ENCODE results near the gene OLFM1.
"Not testable (repeated sequence)": the region's sequence is repeated elsewhere in the genome, so short reads cannot be mapped to it uniquely, and the experiment has no call there.

OLFM1 gene

DNA sequence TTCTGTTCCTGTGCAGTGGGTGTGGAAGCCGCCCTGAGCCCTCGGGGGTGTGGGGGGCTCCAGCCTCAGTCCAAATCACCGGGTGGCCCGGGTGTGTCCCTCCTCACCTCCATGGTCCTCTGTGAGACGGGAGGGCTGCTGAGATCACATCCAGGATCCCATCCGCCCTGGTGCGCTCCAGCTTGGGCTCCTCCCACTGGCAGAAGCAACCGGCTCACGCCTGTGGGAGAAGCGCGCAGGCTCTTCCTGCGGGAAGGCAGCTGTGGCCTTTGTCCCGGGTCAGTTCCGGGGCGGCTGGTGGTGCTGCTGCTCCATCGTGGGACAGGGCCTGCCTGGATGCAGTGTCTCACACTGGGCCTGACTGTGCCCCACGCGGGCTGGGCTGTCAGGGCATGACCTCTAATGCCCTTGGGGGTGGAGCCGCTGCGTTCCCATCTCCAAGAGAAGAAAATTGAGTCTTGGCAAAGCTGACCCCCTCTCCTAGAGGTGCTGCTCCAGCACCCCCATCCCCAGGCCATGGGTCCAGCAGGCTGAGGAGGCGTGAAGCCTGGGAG, 18.5 kb downstream of the OLFM1 start:
- DNase-seq (ENCODE audit: low read depth, low spot score): no peak

DNA sequence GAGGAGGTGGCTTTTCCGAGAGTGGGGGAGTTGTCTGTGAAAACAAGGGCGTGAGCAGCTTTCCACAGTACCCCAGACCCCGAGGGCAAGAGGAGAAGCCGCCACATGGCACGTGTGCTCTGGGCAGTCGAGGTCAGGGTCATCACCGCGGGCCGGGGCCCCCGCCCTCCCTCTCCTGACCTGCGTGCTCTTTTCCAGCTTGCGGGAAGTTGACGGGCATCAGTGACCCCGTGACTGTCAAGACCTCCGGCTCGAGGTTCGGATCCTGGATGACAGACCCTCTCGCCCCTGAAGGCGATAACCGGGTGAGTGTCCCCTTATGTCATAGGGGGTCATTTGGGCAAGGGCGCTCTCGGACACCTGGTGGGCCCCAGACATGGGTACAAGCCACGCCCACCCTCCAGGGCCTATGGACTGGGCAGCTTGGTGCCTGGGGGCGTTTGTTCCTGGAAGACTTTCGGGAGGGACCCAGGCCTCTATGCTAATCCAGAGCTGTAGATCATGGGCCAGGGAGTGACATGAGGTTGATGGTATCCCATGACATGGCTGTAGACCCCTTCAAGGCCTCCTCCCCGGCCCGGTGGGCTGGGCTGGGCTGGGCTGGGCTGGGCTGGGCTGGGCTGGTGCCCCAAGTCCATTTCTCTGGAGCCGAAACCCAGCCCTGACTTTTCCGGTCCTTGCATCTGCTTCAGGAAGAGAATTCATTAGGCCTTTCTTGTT, 19.2 kb downstream of the OLFM1 start:
- DNase-seq (ENCODE audit: low read depth, low spot score): no peak

DNA sequence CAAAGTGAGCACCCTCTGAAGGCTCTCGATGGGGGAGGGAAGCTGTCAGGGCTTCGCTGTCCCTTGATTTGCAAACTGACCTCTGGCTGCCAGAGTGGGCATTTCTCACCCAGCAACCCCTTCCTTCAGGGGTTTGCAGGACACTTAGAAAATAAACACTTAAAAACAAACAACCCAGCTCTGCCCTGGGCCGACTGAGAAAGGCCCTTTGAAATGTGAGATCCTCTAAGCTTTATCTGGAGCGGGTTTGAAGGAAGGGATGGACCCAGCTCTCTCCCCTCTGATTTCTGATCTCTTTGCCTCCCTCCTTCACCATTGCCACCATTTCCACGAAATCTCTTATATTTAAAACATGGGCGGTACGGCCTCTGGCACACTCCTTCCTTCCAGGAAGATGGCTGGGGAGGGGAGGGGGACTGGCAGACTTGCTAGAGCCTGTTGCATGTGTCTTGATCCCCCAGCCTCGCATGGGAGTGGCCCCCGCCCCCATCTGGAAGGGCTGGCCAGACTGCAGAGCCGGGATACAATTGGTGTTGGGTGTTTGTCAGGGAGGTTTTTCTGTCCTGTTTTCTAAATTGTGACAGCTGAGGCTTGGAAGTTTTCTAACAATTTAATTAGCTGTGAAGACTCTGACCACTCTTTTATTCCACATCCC, 20.2 kb downstream of the OLFM1 start:
- DNase-seq (ENCODE audit: low read depth, low spot score): no peak

DNA sequence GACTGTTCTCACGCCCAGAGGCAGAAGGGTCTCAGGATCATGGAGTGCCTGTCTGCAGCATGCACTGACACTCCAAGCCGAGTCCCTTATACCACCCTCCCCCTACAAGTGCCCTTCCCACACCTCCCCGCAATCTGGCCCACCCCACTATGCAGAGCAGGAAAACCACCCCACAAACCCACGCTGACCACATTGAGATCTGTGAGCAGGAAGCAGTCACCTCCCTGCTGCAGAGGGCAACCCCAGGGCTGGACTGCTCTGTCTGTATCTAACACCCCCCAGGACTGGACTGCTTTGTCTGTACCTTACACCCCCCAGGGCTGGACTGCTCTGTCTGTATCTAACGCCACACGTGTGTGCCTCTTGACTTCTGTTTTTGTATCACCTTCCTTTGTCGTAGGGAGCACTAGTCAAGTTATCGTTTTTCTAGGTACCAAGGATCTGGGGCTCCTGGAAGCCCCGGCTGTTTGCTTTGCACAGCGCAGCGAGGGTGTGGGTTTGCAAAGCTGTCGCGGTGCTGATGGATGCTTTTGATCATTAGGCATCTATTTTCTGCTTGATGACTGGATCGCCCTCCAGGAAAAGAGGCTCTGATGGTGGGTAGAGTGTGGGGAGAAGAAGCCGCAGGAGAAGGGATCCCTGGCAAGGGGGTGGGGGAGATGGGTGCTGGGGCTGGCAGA, 21.5 kb downstream of the OLFM1 start:
- DNase-seq (ENCODE audit: low read depth, low spot score): no peak

DNA sequence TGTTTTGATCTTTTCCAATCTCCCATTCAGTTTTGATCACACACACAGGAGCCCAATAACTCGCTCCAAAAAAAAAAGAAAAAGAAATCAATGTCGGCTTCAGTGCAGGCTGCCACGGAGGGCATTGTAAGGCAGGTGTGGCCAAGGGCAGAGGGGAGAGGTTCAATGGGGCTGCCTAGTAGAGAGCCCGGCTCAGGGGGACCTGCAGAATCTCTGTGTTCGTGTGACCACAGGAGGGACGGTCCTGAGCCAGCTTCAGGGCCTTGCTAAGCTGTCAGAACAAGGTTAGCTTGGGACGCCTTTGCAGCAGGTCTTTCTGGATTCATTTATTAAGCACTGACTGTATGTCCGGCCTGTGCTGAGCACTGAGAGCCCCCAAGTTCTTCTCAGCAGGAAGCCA, 22.2 kb downstream of the OLFM1 start:
- DNase-seq (ENCODE audit: low read depth, low spot score): no peak

DNA sequence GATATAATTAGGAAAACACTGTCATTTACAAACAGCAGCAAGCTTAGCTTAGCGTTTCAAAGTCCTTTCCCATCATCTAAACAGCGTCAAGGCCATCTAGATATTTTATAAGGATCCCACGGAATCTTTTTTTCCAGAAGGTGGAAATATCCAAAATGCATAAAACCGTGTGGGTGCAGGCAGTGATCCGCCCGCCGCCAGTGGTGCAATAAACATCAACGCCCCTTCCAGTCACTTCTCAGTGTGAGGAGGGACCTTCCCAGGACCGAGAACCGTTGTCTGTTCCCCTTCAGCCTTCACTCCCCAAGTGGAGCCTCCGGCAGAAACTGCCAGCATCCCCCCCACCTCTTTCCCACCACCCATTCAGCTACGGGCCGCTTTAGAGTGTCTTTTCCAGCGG, 22.9 kb downstream of the OLFM1 start:
- no peak for DNase-seq (ENCODE audit: low read depth, low spot score)

DNA sequence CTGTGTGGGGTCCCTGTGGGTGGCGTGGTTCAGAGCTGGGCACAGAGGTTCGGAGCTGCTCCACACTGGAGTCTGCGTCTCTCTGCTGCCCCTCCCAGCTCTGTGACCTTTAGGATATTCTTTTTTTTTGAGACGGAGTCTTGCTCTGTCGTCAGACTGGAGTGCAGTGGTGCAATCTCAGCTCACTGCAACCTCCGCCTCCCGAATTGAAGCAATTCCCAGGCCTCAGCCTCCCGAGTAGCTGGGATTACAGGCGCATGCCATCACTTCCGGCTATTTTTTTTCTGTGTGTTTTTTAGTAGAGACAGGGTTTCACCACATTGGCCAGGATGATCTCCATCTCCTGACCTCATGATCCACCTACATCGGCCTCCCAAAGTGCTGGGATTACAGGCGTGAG, 24.1 kb downstream of the OLFM1 start:
- DNase-seq (ENCODE audit: low read depth, low spot score): not testable (repeated sequence)

DNA sequence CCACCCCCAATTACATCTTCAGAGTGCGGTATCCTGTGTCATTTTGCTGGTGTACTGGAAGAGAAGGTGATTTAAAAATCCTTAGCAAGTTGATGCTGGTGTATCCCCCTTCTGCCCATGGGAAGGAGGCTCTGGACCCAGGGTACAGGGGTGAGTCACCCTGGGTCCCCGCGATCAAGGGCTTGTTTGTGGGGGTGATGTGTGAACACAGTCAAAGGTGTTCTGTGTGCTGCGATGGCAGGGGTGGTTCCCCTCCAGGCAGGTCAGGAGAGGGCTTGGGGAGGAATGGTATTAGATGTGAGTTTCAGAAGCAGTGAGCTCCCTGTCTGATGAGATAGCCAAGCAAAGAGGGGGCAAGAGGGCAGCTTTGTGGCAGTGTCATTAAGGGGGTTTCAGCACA, 28.9 kb downstream of the OLFM1 start:
- DNase-seq (ENCODE audit: low read depth, low spot score): no peak

DNA sequence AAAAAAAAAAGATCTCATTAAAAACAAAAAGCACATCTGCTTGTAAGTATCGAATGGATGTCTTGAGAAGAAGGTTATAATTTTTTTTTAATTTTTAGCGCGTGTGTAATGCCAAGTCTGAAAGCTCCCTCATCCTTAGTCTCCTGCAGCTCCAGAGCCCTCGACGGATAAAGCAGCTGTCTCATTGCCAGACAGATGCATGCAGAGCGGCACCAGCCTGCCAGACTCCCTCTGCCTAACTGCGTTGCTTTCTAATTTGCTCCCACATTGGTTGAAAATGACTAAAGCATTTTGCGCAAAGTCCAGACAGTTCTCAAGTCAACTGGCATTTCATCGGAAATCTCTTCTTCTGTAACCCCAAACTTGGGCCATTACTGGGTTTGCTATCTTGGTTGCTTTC, 29.4 kb downstream of the OLFM1 start:
- no peak for DNase-seq (ENCODE audit: low read depth, low spot score)

DNA sequence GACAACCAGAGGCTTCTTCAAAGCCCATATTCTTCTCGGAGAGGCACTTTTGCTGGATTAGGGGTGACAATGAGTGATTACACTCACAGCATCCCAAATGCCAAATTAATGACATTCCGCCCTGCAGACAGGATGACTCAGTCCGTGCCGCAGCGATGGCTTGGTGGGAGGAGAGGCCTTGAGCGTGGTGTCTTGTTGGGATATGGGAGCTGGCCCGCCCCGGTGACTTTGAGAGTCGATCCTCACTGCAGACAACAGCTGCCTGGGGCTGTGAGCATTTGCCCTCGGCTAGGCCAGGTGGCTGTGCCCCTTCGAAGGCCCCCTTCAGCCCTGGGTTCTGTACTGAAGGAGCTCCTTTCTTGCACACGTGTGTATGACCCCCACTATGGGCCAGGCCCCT, 29.8 kb downstream of the OLFM1 start:
- no peak for DNase-seq (ENCODE audit: low read depth, low spot score)

DNA sequence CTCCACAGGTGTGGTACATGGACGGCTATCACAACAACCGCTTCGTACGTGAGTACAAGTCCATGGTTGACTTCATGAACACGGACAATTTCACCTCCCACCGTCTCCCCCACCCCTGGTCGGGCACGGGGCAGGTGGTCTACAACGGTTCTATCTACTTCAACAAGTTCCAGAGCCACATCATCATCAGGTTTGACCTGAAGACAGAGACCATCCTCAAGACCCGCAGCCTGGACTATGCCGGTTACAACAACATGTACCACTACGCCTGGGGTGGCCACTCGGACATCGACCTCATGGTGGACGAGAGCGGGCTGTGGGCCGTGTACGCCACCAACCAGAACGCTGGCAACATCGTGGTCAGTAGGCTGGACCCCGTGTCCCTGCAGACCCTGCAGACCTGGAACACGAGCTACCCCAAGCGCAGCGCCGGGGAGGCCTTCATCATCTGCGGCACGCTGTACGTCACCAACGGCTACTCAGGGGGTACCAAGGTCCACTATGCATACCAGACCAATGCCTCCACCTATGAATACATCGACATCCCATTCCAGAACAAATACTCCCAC, 32.1 kb downstream of the OLFM1 start:
- no peak for DNase-seq (ENCODE audit: low read depth, low spot score)

DNA sequence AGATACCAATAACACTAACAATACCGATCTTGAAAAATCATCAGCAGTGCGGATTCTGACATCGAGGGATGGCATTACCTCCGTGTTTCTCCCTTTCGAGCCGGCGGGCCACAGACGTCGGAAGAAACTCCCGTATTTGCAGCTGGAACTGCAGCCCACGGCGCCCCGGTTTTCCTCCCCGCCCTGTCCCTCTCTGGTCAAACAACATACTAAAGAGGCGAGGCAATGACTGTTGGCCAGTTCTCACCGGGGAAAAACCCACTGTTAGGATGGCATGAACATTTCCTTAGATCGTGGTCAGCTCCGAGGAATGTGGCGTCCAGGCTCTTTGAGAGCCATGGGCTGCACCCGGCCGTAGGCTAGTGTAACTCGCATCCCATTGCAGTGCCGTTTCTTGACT, 32.8 kb downstream of the OLFM1 start:
- DNase-seq (ENCODE audit: low read depth, low spot score): no peak

DNA sequence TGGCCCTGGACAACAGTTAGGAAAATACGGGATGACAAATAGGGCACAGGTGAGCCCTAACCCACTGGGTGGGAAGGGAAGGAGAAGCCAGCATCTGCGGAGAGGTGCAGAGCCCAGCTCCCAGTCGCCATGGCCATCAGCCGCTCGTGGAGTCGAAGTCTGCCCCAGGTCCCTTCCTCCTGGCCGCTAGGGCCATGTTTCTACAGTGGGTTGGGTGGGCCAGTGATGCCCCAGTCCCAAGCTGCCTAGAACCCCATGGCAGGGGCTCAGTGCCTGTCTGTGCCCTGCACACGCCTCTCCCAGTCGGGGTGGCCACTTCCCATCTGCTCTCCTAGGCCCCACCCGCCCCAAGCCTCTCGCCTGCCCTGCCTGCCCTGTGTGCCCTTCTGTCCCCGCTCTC, 34.8 kb downstream of the OLFM1 start:
- no peak for DNase-seq (ENCODE audit: low read depth, low spot score)

DNA sequence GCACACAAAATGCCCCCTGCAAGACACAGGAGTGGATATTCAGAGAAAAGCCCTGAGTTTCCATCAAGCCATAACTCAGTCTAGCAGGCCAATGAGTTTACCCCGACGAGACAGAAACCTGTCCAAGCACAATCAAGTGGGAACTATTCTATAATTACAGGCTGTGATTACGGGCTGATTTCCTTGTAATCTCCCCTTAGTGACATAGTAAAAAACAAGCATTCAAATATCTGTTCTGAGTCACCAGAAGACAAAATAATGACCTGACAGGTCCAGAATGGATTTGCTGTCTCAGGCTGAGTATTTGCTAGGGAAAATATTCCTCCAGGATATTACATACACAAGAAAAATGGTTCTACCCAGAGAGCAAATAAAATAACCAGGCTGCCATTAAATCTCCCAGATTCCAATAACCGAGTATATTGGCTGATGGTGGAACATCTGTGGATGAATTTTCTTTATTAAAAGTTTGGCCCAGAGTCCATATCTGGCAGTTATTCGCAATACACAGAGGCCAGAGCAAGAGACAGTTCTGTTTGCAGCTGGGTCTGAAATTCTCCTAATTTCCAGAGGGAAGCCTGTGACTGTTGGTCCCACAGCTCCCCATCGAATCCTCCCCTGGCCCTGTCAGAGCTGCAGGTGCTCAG, 35.8 kb downstream of the OLFM1 start:
- DNase-seq (ENCODE audit: low read depth, low spot score): no peak

DNA sequence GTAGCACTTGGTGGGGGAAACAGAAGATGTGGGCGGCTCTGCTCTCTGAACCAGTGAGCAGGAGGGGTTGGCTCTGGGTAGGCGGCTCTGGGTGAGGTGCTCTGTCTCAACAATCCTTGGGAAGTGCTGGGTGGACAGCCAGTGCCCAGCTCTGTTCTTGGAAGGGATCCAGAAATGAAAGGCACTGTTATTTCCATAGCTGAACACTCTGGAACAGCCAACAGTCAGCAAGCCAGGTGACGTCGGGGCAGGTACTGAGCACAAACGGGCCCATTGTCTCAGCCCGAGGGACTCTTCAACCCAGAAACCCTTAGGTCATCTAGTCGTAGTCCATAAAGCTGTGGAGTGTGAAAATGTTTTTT, 36.3 kb downstream of the OLFM1 start:
- DNase-seq (ENCODE audit: low read depth, low spot score): no peak

DNA sequence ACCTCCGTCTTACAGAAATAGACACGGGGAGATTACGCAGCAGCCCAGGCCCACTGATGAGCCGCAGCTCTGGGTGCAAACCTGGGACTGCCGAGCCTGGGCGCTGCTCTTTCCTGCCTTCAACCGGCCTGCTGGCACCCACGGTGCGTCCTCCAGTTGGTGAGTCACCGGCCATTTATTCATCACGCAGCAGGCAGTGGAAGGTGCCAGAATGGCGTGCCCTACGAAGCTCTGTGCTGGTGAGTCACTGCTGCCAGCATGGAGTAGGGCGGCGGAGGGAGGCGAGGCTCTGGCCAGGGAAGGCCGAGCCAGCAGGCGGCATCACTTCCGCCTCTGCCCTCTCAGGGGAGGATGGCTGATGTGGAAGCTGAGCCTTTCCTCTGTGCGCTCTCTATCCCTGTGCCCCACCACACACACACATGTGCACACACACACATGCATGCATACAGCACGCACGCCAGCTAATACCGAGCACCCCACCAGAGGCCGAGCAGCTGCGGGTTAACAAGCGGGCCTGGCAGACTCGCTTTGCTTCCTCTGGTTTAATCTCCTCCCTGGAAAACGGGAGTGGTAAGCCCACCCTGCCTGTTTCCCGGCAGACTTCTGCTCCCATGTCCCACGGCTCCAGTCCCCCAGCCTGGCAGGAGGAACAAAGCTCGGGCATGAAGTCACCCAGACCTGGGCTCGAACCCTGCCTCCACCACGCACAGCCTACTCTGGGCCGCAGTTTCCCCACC, 39.2 kb downstream of the OLFM1 start:
- DNase-seq (ENCODE audit: low read depth, low spot score): no peak

DNA sequence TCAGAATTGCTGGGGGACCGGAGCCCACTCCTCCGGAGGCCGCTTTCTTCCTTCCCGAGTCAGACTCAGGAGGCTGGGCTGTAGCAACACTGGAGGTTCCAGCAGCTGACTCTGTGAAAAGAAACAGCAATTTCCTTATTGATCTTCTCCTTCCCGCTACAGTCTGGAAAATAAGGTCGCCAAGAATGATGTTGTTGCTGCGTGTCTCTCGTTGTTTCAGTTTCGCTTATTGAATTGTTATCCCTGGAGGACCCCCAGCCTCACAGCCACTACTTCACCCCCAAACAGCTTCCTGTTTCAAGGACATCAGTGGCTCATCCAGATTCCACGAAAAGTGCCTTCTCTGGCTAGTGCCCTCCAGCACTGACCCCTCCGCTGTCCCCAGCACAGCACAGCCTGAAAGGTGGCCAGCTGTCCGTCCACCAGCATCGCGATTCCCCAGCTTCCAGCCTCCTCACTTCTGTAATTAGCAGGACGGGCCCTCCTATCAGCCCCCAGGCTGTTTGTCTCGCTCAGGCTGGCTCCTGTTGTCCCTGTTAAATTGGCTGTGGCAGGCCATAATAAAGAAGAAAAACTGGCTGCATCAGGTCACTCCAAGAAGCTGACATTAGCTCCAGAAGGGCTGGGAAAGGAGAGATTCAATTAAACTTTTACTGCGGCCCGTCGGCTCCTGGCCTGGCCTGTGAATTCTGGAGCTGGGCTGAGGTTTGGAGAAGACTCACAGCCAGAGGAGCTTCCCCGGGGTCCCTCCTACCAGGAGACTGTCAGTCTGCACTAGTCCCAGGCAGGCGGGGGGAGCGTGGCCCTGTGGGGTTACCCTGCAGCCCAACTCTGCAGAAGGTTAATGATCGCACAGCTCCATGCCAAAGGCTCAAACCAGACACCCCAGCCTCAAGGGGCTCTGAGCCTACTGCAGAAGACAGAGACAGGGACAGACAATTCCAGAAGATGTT, 40.5 kb downstream of the OLFM1 start:
- no peak for DNase-seq (ENCODE audit: low read depth, low spot score)

DNA sequence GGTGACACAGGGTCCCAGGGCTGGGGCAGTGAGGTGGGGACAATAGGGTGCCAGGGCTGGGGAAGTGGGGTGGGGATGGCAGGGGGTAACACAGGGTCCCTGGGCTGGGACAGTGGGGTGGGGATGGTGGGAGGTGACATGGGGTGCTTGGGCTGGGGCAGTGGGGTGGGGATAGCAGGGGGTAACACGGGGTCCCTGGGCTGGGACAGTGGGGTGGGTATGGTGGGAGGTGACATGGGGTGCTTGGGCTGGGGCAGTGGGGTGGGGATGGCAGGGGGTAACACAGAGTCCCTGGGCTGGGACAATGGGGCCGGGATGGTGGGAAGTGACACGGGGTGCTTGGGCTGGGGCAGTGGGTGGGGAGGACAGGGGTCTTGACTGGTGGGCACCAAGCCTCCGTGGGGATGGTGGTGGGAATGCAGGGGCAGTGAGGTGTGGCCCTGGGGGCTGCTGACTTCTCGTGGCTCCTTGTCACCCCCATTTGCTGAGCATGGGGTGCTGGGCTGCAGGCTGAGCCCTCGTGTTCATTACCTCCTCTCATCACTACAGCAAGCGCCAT, 41.7 kb downstream of the OLFM1 start:
- no peak for DNase-seq (ENCODE audit: low read depth, low spot score)

DNA sequence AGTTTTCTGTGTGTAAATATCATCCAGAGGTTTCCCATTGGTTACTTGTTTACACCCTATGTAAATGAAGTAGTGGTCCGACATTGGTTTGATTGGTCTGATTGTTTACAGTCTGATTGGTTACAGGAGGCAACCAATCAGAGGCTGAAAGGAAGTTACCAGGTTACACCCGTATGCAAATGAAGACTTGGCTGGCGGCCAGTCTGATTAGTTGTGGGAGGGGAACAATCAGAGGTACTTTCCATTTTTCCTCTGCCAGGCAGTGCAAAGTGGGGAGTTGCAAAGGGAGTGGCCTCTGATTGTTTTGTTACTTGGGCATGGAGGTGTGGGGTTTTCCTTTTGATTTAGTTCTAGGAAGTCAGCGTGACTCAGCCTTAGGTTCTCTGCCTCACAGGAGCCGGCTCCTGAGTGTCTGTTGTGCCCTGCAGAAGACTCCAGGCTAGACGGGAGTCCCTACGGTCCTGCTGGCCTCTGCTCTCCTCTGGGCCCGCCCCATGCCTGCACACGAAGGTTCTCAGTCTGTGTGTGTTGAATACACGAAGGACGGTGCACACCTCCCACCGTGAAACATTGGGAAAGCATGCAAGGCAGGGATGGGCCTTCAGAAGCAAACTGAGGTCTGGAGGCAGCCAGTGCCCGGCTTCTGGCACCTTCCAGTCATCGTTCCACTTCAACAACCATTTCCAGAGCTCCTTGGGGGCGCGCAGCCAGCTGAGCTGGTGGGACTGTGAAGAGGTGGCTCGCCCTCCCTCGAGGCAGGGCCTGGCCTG, 42.9 kb downstream of the OLFM1 start:
- DNase-seq (ENCODE audit: low read depth, low spot score): no peak

Measured in activated naive CD8-positive, alpha-beta T cell treated with anti-CD3 and anti-CD28 coated beads, Interleukin-2, amount 50 U/mL, for 16 hours (primary cell).